Osteocyte (in vitro differentiated cells): ENCODE data around the gene N4BP2L2. TPM values are rescaled to one million over a fixed set of nuclear protein-coding genes. Genes with fewer than 3 reads are reported as not detected.

Source experiments
- DNase-seq: peaks from one replicate; pipeline ENCODE4 v3.0.0; 2021; ENCODE audit warnings: mixed read lengths; ENCODE audit not compliant: unreplicated experiment; ENCODE audit errors: extremely low spot score
- H3K27ac Mint-ChIP-seq: one replicate; pipeline ENCODE4 v1.8.0; 2021; ENCODE audit warnings: mild to moderate bottlenecking, mixed read lengths; ENCODE audit not compliant: unreplicated experiment
- H3K27me3 Mint-ChIP-seq: one replicate; pipeline ENCODE4 v1.8.0; 2021; ENCODE audit warnings: mixed read lengths; ENCODE audit not compliant: unreplicated experiment
- H3K36me3 Mint-ChIP-seq: one replicate; pipeline ENCODE4 v1.8.0; 2021; ENCODE audit warnings: mixed read lengths; ENCODE audit not compliant: unreplicated experiment
- H3K4me1 Mint-ChIP-seq: one replicate; pipeline ENCODE4 v1.8.0; 2021; ENCODE audit warnings: mixed read lengths; ENCODE audit not compliant: unreplicated experiment
- H3K4me3 Mint-ChIP-seq: one replicate; pipeline ENCODE4 v1.8.0; 2021; ENCODE audit warnings: mild to moderate bottlenecking, moderate library complexity, mixed read lengths; ENCODE audit not compliant: unreplicated experiment
- H3K9me3 Mint-ChIP-seq: one replicate; pipeline ENCODE4 v1.8.0; 2021; ENCODE audit warnings: mixed read lengths; ENCODE audit not compliant: unreplicated experiment
- long read RNA-seq: library from polyadenylated mRNA; unstranded; transcript quantifications from one replicate; pipeline ENCODE4 v2.0.0, GENCODE V29; 2021
- total RNA-seq: library from RNA; stranded (reverse); gene quantifications from 2 replicates; pipeline ENCODE4 v1.2.1, GENCODE V29; 2021
- TF ChIP-seq, protein P1 (sequence below): fragments of 200-600 bp; sonication (generic); IDR thresholded peaks from 2 replicates; pipeline ENCODE4 v1.5.0; 2021; ENCODE audit warnings: antibody characterized with exemption, mild to moderate bottlenecking, moderate library complexity

N4BP2L2 gene
- total RNA-seq, result 138 and 148 TPM in 2 replicates
- long read RNA-seq, full-length matches to known transcripts, result 60 of 243 reads
- long read RNA-seq, partial matches to known transcripts, result 147 of 243 reads
- long read RNA-seq, other reads (novel, unspliced or antisense), result 36 of 243 reads

DNA sequence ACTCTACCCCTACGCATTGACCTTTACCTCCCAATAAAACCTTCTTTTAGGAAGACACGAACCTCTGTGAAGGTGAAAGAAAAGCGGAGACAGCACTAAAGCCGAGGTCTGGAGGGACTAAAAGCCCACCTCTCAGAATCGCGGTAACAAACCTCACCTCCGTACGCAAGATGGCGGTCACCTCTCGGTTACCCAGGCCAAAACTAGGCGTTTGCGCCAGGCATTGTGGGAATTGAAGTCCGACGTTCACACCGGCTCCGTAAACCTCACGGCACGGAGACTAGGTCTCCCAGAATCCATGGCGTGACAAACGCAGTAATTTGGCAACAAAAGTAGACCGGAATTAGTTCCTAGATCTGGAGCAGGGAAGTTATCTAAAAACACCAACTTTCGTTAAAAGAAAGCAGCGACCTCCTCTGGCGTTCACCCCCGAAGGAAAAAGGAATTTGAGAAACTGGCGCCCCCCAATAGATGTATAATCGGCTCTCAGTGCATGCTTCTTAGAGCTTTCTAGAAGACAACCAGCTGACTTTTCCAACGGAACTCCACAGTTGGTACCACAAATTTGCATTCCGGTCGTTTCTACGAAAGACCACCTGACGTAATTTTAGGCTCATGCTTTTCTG, at the start of gene N4BP2L2:
N4BP2L2 (minus strand) TSS at position 175 of the 626 bp plus-strand sequence. CDS start 1,768 bp downstream, outside the sequence.
- TF ChIP-seq, protein P1, sequence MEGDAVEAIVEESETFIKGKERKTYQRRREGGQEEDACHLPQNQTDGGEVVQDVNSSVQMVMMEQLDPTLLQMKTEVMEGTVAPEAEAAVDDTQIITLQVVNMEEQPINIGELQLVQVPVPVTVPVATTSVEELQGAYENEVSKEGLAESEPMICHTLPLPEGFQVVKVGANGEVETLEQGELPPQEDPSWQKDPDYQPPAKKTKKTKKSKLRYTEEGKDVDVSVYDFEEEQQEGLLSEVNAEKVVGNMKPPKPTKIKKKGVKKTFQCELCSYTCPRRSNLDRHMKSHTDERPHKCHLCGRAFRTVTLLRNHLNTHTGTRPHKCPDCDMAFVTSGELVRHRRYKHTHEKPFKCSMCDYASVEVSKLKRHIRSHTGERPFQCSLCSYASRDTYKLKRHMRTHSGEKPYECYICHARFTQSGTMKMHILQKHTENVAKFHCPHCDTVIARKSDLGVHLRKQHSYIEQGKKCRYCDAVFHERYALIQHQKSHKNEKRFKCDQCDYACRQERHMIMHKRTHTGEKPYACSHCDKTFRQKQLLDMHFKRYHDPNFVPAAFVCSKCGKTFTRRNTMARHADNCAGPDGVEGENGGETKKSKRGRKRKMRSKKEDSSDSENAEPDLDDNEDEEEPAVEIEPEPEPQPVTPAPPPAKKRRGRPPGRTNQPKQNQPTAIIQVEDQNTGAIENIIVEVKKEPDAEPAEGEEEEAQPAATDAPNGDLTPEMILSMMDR, result peak; percentile 47
- no peaks in the 10 kb centered on the region for H3K9me3 Mint-ChIP-seq
- DNase-seq, result peak; percentile 95
- peaks cover 3% of the 10 kb centered on the region for H3K27me3 Mint-ChIP-seq
- H3K27ac Mint-ChIP-seq, result peak within 1 kb of the TSS; percentile 99
- peaks cover 26% of the 10 kb centered on the region for H3K36me3 Mint-ChIP-seq
- H3K4me1 Mint-ChIP-seq, result peaks cover 34% of the 10 kb centered on the region
- H3K4me3 Mint-ChIP-seq, result peak within 1 kb of the TSS; percentile 93

DNA sequence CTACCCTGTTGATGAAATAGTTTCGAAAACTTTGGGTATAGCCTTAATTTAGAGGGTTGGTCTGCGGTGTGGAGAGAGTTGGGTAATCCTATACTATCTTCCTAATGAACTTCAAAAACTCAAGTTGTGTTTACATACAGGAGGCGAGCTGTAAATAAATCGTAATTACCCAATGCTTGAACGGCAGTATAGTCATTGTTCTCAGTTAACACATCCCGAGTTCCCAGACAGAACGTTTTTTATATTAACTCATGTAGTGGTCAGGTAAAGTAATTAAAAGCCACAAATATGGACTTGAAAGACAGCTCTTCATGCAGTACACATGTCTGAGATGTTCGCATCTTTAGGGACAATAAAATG, 49.2 kb upstream of the N4BP2L2 start:
- peak overlapping the region; percentile 96 for H3K27ac Mint-ChIP-seq
- H3K4me3 Mint-ChIP-seq, result peak overlapping the region; percentile 94
- no peak for DNase-seq
- peaks cover 34% of the 10 kb centered on the region for H3K4me1 Mint-ChIP-seq
- no peaks in the 10 kb centered on the region for H3K9me3 Mint-ChIP-seq
- no peaks in the 10 kb centered on the region for H3K36me3 Mint-ChIP-seq
- TF ChIP-seq, protein P1, result no peak
- H3K27me3 Mint-ChIP-seq, result no peaks in the 10 kb centered on the region

DNA sequence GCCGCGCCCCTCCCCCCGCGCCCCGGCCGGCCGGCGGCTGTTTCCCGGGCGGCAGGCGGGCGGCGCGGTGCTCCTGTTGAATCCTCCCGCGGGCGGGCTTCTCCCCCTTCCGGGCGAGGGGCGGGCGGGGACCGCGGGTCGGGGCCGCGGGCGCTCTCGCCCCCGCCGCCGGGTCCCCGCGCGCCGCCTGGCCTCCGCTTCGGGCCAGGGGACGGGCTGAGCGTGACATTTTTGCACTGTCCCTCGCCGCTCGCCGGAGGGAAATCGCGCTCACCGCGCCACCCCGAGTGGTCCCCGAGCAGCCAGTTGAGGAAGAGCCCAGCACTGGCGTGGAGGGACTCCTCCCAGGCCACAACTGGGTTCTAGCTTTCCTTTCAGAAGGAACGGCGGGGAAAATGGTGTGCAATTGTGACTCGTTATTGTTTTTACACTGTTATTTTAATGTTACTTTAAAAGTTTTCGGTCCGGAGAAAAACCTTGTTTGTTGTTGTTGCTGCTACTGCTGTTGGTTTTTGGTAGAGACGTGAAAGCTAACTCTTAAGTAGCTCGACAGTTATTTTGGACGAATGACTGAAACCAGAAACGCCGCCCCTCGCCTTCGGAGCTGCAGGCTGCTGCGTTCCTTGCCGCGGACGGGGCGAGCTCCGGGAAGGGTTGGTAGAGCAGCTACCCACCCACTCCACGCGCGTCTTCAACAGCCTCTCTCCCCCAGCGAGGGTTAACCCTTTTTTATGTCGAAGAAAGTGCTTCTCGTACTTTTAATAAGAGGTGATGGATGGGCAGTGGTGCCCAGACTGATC, 48.6 kb upstream of the N4BP2L2 start:
- TF ChIP-seq, protein P1, result peak; percentile 14
- no peaks in the 10 kb centered on the region for H3K27me3 Mint-ChIP-seq
- no peaks in the 10 kb centered on the region for H3K9me3 Mint-ChIP-seq
- peaks cover 30% of the 10 kb centered on the region for H3K4me1 Mint-ChIP-seq
- H3K4me3 Mint-ChIP-seq, result peak overlapping the region; percentile 94
- H3K36me3 Mint-ChIP-seq, result no peaks in the 10 kb centered on the region
- peak; percentile 88 for DNase-seq
- H3K27ac Mint-ChIP-seq, result peak overlapping the region; percentile 96

DNA sequence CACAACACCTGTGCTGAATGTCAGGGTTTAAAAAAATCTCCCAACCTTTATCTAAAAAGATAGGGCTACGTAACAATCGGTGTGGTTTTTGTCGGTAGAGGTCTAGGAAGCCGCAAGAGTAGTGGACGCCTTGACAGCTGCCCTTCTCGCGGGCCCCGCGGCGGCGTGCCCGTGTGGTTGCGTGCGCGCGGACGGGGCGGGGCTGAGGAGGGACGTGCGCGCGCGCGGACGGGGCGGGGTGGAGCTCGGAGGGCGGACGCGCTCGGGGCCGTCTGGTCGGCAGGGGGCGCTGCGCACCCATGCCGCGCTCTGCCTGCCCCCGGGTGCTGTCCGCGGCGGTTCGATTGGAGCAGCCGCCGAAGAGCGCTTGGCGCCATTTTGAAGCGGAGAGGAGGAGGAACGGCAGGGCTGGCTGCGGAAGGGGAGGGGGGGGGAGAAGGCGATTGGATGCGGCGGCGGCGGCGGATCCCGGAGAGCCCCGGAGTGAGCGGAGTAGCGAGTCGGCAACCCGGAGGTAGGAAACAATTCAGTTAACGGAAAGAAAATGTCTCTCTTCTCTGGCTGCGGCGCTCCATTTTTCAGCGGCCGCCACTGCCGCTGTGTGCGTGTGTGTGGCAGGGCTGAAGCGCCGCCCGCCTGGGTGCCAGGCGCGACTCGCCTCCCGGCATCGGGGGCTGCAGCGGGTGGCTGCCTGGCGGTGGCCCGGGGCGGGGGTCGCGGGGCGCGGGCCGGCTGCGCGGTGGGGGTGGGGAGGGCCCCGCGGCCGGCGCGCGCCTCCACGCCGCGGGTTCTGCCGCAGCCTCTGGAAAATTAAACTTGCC, 47.7 kb upstream of the N4BP2L2 start, which contains the start of gene PDS5B:
PDS5B (plus strand) TSS at position 373 of the 821 bp plus-strand sequence. CDS start 62,321 bp downstream, outside the sequence.
- peak within 1 kb of the TSS; percentile 96 for H3K27ac Mint-ChIP-seq
- H3K4me1 Mint-ChIP-seq, result peaks cover 30% of the 10 kb centered on the region
- H3K4me3 Mint-ChIP-seq, result peak within 1 kb of the TSS; percentile 94
- peak; percentile 99 for DNase-seq
- no peaks in the 10 kb centered on the region for H3K36me3 Mint-ChIP-seq
- TF ChIP-seq, protein P1, result peak; percentile 96
- H3K27me3 Mint-ChIP-seq, result no peaks in the 10 kb centered on the region
- no peaks in the 10 kb centered on the region for H3K9me3 Mint-ChIP-seq
